HG03571 (cell line): ENCODE results near the gene PERM1.

Experiments
- ATAC-seq: cut with Tn5 transposase; IDR thresholded peaks from one replicate; pipeline ENCODE4 v1.9.1; 2021; ENCODE audit not compliant: unreplicated experiment

Gene PERM1

DNA sequence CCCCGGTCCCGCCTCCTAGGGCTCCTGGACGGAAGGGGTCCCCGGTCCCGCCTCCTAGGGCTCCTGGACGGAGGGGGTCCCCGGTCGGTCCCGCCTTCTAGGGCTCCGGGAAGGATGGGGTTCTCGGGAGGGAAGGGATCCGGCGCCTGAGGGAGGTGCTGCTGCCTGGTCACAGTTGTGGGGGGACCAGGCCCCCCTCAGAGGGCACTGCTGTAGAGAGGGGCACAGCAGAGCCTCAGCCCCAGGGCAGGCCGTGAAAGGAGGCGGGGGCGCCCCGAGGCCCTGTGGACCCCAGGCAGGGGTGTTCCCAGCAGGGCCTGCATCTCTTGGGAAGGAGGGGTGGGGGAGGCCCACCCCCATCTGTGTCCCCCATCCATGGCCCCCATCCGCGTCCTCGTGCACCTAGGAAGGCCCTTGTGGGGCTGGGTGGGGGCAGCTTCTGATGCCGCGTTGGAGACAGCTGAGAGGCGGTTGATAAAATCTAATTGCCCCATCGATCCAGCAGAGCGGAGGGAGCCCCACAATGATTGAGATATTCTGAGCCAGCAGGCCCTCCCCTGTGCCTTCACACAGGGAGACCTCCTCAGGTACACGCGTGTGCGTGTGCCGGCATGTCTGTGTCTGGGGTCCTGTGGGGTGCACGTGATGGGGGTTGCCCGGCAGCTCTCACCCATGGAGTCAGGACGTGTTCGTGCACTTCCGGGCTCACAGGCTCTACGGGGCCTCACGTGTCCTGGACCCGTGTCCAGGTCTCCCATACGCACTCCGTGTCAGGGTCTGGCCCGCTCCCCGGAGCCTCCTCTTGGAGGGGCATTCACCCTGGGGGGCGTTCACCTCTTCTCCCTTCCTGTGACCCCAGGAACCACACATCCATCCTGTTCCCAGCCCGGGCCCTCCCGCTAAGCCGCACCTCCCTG lies 45.3 kb downstream of the PERM1 start:
- ATAC-seq = no peak

- ATAC-seq = no peak
Observed at GRCh38 chr1:935751-936231, 46.1 kb downstream of the PERM1 start.

DNA sequence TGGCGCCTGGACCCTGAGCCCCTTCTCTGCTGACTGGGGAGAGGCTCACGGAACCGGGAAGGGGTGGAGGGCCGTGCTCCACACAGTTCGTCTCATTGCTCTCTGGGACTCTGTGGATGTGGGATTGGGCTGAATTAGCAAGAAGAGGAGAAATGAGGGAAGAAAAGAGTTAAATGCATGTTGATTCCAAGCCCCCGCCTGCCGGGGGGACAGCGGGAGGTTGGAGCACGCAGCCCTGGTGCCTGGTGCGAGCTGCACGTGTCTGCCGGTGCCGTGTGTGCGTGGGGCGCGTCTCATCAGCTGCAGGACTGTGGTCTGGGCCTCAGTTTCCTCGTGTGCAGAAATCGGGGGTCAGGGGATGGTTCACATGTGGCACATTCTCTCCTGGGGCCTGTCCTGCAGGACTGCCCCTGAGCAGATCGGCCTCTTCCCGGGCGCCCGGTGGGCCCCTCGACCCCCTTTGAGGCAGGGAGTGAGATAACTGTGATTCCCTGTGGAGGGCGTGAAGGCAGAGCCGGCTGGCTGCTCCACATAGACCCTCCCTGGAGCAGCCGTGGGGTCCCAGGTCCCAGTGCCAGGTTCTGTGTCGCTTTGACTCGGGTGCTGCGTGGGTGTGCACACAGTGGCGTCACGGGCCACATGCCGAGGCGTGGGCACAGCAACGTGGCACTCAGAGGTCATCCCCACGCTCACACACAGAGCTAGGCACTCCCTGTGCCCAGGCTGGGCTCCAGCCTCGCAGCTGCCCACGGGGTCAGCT lies 46.7 kb downstream of the PERM1 start:
- no peak for ATAC-seq

- ATAC-seq = no peak
Observed at GRCh38 chr1:933603-933940, 48.3 kb downstream of the PERM1 start.

GRCh38 chr1:932776-933602 lies 48.9 kb downstream of the PERM1 start:
- no peak for ATAC-seq

DNA sequence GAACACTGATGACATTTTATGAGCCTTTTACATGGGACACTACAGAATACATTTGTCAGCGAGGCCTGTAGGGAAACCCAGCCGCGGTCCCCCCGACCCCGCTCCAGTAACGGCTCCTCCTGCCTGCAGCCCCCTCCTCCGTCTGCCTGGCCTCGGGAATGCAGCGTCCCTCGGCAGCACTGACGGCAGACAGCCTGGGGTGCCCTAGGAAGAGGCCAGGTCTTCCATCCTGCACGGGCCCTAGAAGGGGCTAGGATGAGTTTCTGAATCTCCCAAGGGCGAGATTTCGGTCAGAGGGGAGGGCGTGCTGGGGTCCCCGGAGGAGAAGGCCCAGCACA lies 49.8 kb downstream of the PERM1 start:
- ATAC-seq = no peak

- no peak for ATAC-seq
Observed at GRCh38 chr1:931380-932172, 50.3 kb downstream of the PERM1 start.

GRCh38 chr1:930633-931138 lies 51.2 kb downstream of the PERM1 start:
- no peak for ATAC-seq

DNA sequence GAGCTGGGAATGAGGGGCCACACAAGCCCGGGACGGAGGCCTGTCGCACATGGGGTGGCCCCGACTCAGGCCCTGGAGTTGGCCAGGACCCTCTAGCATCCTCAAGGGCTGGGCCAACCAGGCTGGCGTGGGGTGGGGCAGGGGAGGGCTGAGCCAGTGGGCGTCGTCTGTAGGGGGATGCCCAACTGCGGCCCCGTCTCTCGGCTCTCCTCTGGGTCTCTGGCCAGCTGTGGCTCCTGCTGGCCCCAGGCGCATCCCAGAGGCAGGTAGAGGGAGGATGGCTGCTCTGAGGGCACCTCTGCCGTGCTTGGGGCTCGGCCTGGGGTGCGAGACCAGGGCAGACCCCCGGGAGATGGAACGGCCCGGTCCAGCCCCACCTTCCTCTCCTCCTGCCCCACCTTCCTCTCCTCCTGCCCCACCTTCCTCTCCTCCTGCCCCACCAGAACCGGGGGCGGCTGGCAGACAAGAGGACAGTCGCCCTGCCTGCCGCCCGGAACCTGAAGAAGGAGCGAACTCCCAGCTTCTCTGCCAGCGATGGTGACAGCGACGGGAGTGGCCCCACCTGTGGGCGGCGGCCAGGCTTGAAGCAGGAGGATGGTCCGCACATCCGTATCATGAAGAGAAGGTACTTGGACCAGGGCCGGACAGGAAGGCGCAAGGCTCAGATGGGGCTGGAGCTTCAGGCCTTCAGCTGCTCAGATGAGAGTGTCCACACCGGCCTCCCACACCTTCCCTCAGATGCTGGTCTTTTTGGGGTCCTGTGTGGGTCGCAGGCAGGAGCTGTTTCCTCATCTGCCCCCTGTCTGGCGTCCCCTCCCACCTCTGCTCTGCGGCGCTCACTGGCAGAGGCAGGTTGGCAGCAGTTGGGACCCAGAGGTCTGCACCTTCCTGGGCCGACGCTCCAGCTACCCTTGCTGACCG lies 51.9 kb downstream of the PERM1 start:
- no peak for ATAC-seq

- no peak for ATAC-seq
Observed at GRCh38 chr1:928825-929661, 52.9 kb downstream of the PERM1 start.

GRCh38 chr1:927748-928147 lies 54.1 kb downstream of the PERM1 start:
- ATAC-seq = no peak

DNA sequence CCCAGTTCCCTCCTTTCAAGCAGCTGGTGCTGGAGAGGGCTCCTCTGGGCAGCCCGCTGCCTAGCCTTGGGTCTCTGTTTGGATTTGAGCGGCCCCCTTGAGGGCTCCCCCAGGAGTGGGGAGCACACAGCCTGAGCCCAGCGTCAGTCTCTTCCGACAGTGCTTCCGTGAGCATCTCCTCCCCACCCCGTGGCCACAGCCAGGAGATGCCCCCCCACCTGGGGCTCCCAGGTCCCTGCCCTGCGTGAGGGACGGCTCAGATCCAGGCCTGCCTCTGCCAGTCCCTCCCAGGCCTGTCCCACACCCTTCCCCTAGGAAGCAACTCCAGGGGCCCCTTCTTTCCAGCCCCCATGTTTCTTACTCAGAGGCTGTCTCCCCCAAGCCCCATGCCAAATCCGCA lies 54.7 kb downstream of the PERM1 start:
- no peak for ATAC-seq

- no peak for ATAC-seq
Observed at GRCh38 chr1:925561-926421, 56.1 kb downstream of the PERM1 start.
